Gastroesophageal sphincter (tissue), 4 donors: Measurements from ENCODE around the gene TADA2A. TPM values are rescaled to one million over a fixed set of nuclear protein-coding genes. Genes with fewer than 3 reads are reported as not detected.

Experiments used
- ATAC-seq: fragments of 150-250 bp; one replicate; pipeline ENCODE4 v1.9.1; 2016; ENCODE audit warnings: mild to moderate bottlenecking, moderate library complexity
- H3K27ac ChIP-seq, 4 donors: fragments of 200-600 bp; sonication (generic) in 3 of 4; 1 replicate in 3 of 4; 2 replicates in 1 of 4; pipeline ENCODE4 v1.5.1; 2016 to 2019
- H3K27me3 ChIP-seq: fragments of 200-600 bp; sonication (generic); one replicate; pipeline ENCODE4 v1.5.1; 2019
- H3K36me3 ChIP-seq, 2 donors: fragments of 200-600 bp; sonication (generic); one replicate each; pipeline ENCODE4 v1.5.1; 2019; ENCODE audit warnings: control low read depth in 1 of 2
- H3K4me1 ChIP-seq, 3 donors: fragments of 200-600 bp; sonication (generic); 1 replicate in 2 of 3; 2 replicates in 1 of 3; pipeline ENCODE4 v1.5.1; 2016 to 2019; ENCODE audit warnings: control low read depth in 2 of 3
- H3K4me3 ChIP-seq, 2 donors: fragments of 200-600 bp; sonication (generic); one replicate each; pipeline ENCODE4 v1.5.1; 2019; ENCODE audit warnings: mild to moderate bottlenecking in 1 of 2, moderate library complexity in 1 of 2
- H3K9me3 ChIP-seq, 3 donors: fragments of 200-600 bp; sonication (generic); one replicate each; pipeline ENCODE4 v1.5.1; 2017 to 2019; ENCODE audit warnings: control low read depth in 2 of 3
- CTCF ChIP-seq, 4 experiments: fragments of 200-600 bp in 2 of 4; fragments of 450-650 bp in 2 of 4; sonication (generic) in 1 of 4; IDR thresholded peaks; one replicate each; pipeline ENCODE4 v1.5.1; 2017 to 2019; ENCODE audit warnings: antibody characterized with exemption in 4 of 4, mild to moderate bottlenecking in 2 of 4, moderate library complexity in 2 of 4
- EP300 ChIP-seq: sonication (generic); formaldehyde crosslinking; IDR thresholded peaks from one replicate; pipeline ENCODE4 v1.6.1; 2017; ENCODE audit warnings: antibody characterized with exemption, mild to moderate bottlenecking
- POLR2A ChIP-seq, 2 donors: fragments of 450-650 bp; IDR thresholded peaks; one replicate each; pipeline ENCODE4 v1.6.1; 2017; ENCODE audit warnings: antibody characterized with exemption in 2 of 2, mild to moderate bottlenecking in 2 of 2, moderate library complexity in 1 of 2
- POLR2AphosphoS5 ChIP-seq: sonication (generic); formaldehyde crosslinking; IDR thresholded peaks from one replicate; pipeline ENCODE4 v1.6.1; 2017; ENCODE audit warnings: antibody characterized with exemption
- WGBS, 2 donors: methylation state at CpG; one replicate each; pipeline ENCODE4 v1.1.5; 2018; ENCODE audit warnings: low coverage in 1 of 2; 5-methylcytosine and 5-hydroxymethylcytosine counted together
- total RNA-seq, 4 donors: library from RNA; depleted of rRNA; stranded (reverse); fragments of >200 nt; gene quantifications; one replicate each; pipeline ENCODE4 v1.1.0, GENCODE V29; 2016

TADA2A gene
- total RNA-seq, 4 donors from 2014 or later = 17.5 to 21.5 (median 18.5) TPM

DNA sequence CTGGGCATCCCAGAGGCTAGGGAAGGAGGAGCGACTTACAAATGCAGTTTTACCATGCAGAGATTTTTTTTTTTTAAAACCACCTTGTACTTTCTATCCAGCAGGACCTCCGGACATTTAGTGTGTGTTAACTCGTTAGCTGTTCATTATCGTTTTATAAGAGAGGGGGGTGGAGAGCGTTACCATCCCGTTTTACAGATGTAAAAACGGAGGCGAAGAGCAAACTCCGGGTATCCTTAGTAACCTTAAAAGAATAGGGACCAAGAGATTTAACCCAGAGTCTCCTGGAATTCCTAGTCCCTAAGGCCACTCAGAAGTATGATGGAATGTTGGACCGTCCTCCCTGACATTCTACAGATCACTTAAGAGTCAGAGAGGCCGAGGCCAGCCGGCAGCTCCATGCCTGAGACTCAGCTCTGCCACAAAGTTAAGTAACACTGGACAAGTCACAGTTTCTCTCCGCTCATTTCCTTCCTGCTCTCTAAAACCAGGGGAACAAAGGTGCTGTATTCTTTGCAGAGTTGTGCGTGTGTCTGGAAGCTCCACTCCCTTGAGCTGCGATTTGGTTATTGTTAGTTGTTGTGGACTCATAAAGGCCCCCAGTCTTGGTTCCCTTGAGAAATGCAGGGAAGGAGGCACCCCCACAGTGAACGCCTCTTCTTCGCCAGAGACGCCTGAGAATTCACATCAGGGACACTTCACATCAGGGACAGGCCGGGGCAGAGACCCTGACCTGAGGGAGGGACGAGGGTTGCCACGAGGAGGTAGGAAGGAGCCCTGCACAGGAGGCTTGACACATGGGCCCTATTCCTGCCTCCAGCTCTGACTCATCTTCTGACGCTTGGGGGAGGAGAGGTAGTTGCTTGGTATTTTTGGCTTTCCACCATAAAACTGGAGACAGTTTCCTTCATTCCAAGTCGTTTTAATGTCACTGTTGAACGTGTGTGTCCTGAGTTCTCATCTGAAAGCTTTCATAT, 84.2 kb downstream of the TADA2A start:
- Histone ChIP-seq H3K9me3 (no peaks in the 10 kb centered on the region), H3K27ac (peak overlapping the region; percentile 86 to 96 (median 94)), H3K36me3 (no peaks in the 10 kb centered on the region), H3K27me3 (no peaks in the 10 kb centered on the region), H3K4me3 (peak overlapping the region; percentile 78 to 97), H3K4me1 (peaks cover 0 to 71% (median 8%) of the 10 kb centered on the region in 3 donors)
- TF ChIP-seq POLR2A (IDR thresholded peaks at IDR 0.05) = no peak
- no peak for TF ChIP-seq POLR2AphosphoS5
- 4 to 8% methylated on average over 12 to 18 of the region's 24 CpGs for WGBS, 2 donors
- peak; percentile 52 for ATAC-seq

DNA sequence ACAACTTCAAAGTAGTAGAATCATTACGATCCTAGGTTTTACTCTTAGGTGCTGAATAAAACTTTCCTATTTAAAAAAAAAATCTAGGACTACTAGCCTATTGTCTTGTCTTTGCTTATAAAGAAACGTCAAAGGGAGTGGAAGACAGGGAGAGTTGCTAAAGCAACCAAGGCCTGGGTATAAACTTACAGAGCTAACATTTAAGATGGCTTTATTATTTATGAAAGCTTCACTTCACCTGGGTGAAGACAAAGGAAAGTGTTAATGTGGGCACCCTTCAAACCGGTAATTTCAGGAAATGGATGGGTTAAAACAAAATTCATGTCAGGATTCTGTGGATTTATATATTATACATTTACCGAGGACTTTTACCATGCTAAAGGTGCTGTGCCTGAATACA, 85.5 kb downstream of the TADA2A start:
- peaks cover 0 to 72% (median 8%) of the 10 kb centered on the region in 3 donors for H3K4me1 ChIP-seq
- TF ChIP-seq CTCF (IDR thresholded peaks at IDR 0.05) (no peak), POLR2A (IDR thresholded peaks at IDR 0.05) (no peak), POLR2AphosphoS5 (no peak), EP300 (no peak)
- H3K27ac ChIP-seq = peak overlapping the region; percentile 86 to 96 (median 94)
- H3K36me3 ChIP-seq = no peaks in the 10 kb centered on the region
- 11 to 33% methylated on average over 4 of the region's 4 CpGs for WGBS, 2 donors
- peak overlapping the region in 1 of 2 donors; percentile 97 for H3K4me3 ChIP-seq
- H3K9me3 ChIP-seq = no peaks in the 10 kb centered on the region
- no peak for ATAC-seq
- no peaks in the 10 kb centered on the region for H3K27me3 ChIP-seq

GRCh38 chr17:37493249-37494027, 86.8 kb downstream of the TADA2A start:
- peak overlapping the region; percentile 86 to 96 (median 94) for H3K27ac ChIP-seq
- peaks cover 0 to 63% (median 8%) of the 10 kb centered on the region in 3 donors for H3K4me1 ChIP-seq
- no peaks in the 10 kb centered on the region for H3K27me3 ChIP-seq
- TF ChIP-seq CTCF (IDR thresholded peaks at IDR 0.05) = no peak
- TF ChIP-seq POLR2A (IDR thresholded peaks at IDR 0.05) = no peak
- 45 to 48% methylated on average over 2 of the region's 2 CpGs for WGBS, 2 donors
- H3K9me3 ChIP-seq = no peaks in the 10 kb centered on the region
- ATAC-seq = no peak
- H3K4me3 ChIP-seq = no peak overlapping the region
- no peaks in the 10 kb centered on the region for H3K36me3 ChIP-seq

GRCh38 chr17:37494401-37494831, 87.7 kb downstream of the TADA2A start:
- Histone ChIP-seq H3K4me3 (no peak overlapping the region), H3K9me3 (no peaks in the 10 kb centered on the region), H3K36me3 (no peaks in the 10 kb centered on the region), H3K27me3 (no peaks in the 10 kb centered on the region), H3K27ac (peak overlapping the region; percentile 5 to 95 (median 83)), H3K4me1 (peaks cover 0 to 57% (median 8%) of the 10 kb centered on the region in 3 donors)
- no peak for ATAC-seq
- TF ChIP-seq EP300 = no peak
- TF ChIP-seq CTCF (IDR thresholded peaks at IDR 0.05) = no peak
- no peak for TF ChIP-seq POLR2A (IDR thresholded peaks at IDR 0.05)
- WGBS, 2 donors = 44 to 69% methylated on average over 1 to 3 of the region's 3 CpGs

GRCh38 chr17:37494971-37495370, 88.3 kb downstream of the TADA2A start:
- Histone ChIP-seq H3K4me3 (no peak overlapping the region), H3K9me3 (no peaks in the 10 kb centered on the region), H3K36me3 (no peaks in the 10 kb centered on the region), H3K27ac (peak overlapping the region in 3 of 4 donors; percentile 52 to 95 (median 92)), H3K4me1 (peaks cover 0 to 57% (median 8%) of the 10 kb centered on the region in 3 donors), H3K27me3 (no peaks in the 10 kb centered on the region)
- TF ChIP-seq EP300 (no peak), POLR2A (IDR thresholded peaks at IDR 0.05) (no peak), POLR2AphosphoS5 (no peak), CTCF (IDR thresholded peaks at IDR 0.05) (no peak)
- WGBS, 2 donors = 72 to 76% methylated on average over 2 to 8 of the region's 8 CpGs
- ATAC-seq = no peak
